SU-DHL-6 (cell line): ENCODE measurements around the gene RNF130.

Source experiments
- EZH2phosphoT487 ChIP-seq: fragments of 200-600 bp; sonication (generic), shearing (Covaris generic); conservative IDR thresholded peaks from 2 replicates; pipeline ENCODE4 v1.6.1; 2018; ENCODE audit warnings: mild to moderate bottlenecking, antibody characterized with exemption, low read length, moderate library complexity, mixed read lengths
- TF ChIP-seq, protein P1 (sequence below): fragments of 200-600 bp; sonication (generic); IDR thresholded peaks from one replicate; pipeline ENCODE4 v1.5.1; 2017; ENCODE audit warnings: antibody characterized with exemption, mild to moderate bottlenecking, low read length, moderate library complexity; ENCODE audit not compliant: insufficient read depth, poor library complexity, severe bottlenecking

DNA sequence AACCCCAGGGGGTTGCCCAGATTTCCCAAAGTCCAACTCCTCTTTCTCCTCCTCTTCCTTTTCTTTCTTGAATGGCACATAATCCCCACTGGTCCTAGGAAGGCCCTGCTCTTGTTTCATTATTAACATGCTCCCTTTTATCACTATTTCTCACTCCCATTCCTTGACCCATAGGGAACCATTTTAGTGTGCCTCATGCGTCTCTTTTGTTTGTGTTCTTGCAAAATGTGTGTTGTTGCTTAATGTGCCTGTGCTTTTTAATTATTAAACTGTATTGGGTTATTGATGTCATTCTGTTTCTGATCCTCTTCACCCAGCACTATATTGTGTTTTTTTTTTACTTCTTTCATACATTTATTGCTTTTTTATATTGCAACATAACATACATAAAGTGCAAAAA is 4.1 kb upstream of the RNF130 start:
- TF ChIP-seq, protein P1, sequence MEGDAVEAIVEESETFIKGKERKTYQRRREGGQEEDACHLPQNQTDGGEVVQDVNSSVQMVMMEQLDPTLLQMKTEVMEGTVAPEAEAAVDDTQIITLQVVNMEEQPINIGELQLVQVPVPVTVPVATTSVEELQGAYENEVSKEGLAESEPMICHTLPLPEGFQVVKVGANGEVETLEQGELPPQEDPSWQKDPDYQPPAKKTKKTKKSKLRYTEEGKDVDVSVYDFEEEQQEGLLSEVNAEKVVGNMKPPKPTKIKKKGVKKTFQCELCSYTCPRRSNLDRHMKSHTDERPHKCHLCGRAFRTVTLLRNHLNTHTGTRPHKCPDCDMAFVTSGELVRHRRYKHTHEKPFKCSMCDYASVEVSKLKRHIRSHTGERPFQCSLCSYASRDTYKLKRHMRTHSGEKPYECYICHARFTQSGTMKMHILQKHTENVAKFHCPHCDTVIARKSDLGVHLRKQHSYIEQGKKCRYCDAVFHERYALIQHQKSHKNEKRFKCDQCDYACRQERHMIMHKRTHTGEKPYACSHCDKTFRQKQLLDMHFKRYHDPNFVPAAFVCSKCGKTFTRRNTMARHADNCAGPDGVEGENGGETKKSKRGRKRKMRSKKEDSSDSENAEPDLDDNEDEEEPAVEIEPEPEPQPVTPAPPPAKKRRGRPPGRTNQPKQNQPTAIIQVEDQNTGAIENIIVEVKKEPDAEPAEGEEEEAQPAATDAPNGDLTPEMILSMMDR: no peak
- TF ChIP-seq EZH2phosphoT487: no peak
